ENCODE measurements around the gene COMT.

DNA sequence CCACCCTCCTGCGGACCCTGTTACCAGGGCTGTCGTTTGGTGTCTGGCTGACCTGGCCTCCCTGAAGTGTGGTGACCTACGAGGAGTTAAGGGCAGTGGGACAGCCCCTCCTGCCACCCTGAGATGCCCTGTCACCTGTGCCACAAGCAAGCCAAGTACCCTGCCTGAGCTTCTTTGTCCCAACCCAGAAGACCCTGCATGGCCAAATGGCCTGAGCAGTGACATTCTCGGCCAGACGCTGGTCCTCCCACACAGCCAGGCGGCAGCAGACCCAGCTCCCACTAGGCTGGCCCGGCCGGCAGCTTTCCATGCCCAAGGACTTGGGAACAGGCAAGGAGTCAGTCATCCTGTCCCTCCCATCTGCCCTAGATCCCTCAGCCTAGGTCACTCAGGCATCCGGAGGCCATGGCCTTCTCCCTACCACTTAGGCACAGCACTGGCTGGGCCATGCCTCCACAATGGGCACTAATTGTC, 67.5 kb downstream of the COMT start:
- TF ChIP-seq CTCF (IDR thresholded peaks at IDR 0.05; ENCODE audit: borderline replicate concordance, extremely low read depth, low read length, poor library complexity, severe bottlenecking): no peak
- no peak for TF ChIP-seq EZH2 (IDR thresholded peaks at IDR 0.05; ENCODE audit: borderline replicate concordance, low read depth, low read length, severe bottlenecking)

Data from DND-41 (cell line).